Measurements from ENCODE around the gene ESR1.
"Not testable (repeated sequence)": the region's sequence is repeated elsewhere in the genome, so short reads cannot be mapped to it uniquely, and the experiment has no call there.

- not testable (repeated sequence) for TF ChIP-seq CTCF (IDR thresholded peaks at IDR 0.05); ZNF396 (CRISPR knock-in tag; IDR thresholded peaks at IDR 0.05; ENCODE audit: borderline replicate concordance); NFE2L1 (CRISPR knock-in tag; IDR thresholded peaks at IDR 0.05); GTF2I (CRISPR knock-in tag; conservative IDR thresholded peaks at IDR 0.05); MYBL2 (CRISPR knock-in tag; IDR thresholded peaks at IDR 0.05); ZNF138 (CRISPR knock-in tag; conservative IDR thresholded peaks at IDR 0.05)
- TF ChIP-seq, protein P1, sequence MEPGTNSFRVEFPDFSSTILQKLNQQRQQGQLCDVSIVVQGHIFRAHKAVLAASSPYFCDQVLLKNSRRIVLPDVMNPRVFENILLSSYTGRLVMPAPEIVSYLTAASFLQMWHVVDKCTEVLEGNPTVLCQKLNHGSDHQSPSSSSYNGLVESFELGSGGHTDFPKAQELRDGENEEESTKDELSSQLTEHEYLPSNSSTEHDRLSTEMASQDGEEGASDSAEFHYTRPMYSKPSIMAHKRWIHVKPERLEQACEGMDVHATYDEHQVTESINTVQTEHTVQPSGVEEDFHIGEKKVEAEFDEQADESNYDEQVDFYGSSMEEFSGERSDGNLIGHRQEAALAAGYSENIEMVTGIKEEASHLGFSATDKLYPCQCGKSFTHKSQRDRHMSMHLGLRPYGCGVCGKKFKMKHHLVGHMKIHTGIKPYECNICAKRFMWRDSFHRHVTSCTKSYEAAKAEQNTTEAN (CRISPR knock-in tag; IDR thresholded peaks at IDR 0.05): not testable (repeated sequence)
- TF ChIP-seq, protein P2, sequence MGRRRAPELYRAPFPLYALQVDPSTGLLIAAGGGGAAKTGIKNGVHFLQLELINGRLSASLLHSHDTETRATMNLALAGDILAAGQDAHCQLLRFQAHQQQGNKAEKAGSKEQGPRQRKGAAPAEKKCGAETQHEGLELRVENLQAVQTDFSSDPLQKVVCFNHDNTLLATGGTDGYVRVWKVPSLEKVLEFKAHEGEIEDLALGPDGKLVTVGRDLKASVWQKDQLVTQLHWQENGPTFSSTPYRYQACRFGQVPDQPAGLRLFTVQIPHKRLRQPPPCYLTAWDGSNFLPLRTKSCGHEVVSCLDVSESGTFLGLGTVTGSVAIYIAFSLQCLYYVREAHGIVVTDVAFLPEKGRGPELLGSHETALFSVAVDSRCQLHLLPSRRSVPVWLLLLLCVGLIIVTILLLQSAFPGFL (CRISPR knock-in tag; IDR thresholded peaks at IDR 0.05; ENCODE audit: borderline replicate concordance): not testable (repeated sequence)
- TF ChIP-seq, protein P3, sequence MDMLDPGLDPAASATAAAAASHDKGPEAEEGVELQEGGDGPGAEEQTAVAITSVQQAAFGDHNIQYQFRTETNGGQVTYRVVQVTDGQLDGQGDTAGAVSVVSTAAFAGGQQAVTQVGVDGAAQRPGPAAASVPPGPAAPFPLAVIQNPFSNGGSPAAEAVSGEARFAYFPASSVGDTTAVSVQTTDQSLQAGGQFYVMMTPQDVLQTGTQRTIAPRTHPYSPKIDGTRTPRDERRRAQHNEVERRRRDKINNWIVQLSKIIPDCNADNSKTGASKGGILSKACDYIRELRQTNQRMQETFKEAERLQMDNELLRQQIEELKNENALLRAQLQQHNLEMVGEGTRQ (CRISPR knock-in tag; IDR thresholded peaks at IDR 0.05): not testable (repeated sequence)
Measured at GRCh38 chr6:152026744-152027143, 219.3 kb downstream of the ESR1 start.
